ENCODE data around the gene CAST.

The CAST gene

GRCh38 chr5:96652769-96653454 lies 9.3 kb upstream of the CAST start:
- DNase-seq = peak; percentile 72
- TF ChIP-seq, protein P1, sequence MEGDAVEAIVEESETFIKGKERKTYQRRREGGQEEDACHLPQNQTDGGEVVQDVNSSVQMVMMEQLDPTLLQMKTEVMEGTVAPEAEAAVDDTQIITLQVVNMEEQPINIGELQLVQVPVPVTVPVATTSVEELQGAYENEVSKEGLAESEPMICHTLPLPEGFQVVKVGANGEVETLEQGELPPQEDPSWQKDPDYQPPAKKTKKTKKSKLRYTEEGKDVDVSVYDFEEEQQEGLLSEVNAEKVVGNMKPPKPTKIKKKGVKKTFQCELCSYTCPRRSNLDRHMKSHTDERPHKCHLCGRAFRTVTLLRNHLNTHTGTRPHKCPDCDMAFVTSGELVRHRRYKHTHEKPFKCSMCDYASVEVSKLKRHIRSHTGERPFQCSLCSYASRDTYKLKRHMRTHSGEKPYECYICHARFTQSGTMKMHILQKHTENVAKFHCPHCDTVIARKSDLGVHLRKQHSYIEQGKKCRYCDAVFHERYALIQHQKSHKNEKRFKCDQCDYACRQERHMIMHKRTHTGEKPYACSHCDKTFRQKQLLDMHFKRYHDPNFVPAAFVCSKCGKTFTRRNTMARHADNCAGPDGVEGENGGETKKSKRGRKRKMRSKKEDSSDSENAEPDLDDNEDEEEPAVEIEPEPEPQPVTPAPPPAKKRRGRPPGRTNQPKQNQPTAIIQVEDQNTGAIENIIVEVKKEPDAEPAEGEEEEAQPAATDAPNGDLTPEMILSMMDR (IDR thresholded peaks at IDR 0.05; ENCODE audit: low read depth, low read length) = no peak
- H3K4me1 ChIP-seq = no peaks in the 10 kb centered on the region
- no peak overlapping the region for H3K4me3 ChIP-seq (ENCODE audit: low read depth, low read length)
- H3K27me3 ChIP-seq = no peaks in the 10 kb centered on the region
- no peaks in the 10 kb centered on the region for H3K36me3 ChIP-seq
- no peaks in the 10 kb centered on the region for H3K9me3 ChIP-seq

GRCh38 chr5:96654209-96654608 lies 8.0 kb upstream of the CAST start:
- Histone ChIP-seq H3K27me3 (no peaks in the 10 kb centered on the region), H3K9me3 (no peaks in the 10 kb centered on the region), H3K4me1 (no peaks in the 10 kb centered on the region), H3K36me3 (no peaks in the 10 kb centered on the region), H3K4me3 (ENCODE audit: low read depth, low read length) (no peak overlapping the region)
- no peak for DNase-seq
- TF ChIP-seq, protein P1 (IDR thresholded peaks at IDR 0.05; ENCODE audit: low read depth, low read length) = no peak

DNA sequence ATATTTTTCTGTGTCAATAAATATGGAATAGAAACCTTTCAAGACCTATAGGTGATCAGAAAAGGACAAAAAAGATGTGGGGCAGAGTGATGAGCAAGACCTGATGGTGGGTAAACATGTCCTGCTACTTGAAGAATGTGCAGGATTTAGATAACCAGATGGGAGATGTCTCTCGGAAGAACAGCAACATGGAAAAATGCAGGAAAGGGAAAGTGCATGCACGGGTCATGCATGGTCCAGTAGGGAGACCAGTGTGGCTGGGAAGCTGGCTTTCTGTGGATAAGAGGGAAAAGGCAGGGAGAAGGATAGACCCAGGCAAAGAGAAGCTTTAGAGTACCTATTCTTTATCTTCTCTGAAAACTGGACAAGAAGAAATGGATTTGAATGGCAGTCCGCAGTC lies 7.1 kb upstream of the CAST start:
- Histone ChIP-seq H3K4me1 (no peaks in the 10 kb centered on the region), H3K4me3 (ENCODE audit: low read depth, low read length) (no peak overlapping the region), H3K27me3 (no peaks in the 10 kb centered on the region), H3K9me3 (no peaks in the 10 kb centered on the region), H3K36me3 (no peaks in the 10 kb centered on the region)
- no peak for DNase-seq
- TF ChIP-seq, protein P1 (IDR thresholded peaks at IDR 0.05; ENCODE audit: low read depth, low read length) = no peak

GRCh38 chr5:96655506-96655905 lies 6.7 kb upstream of the CAST start:
- DNase-seq = no peak
- no peaks in the 10 kb centered on the region for H3K4me1 ChIP-seq
- H3K4me3 ChIP-seq (ENCODE audit: low read depth, low read length) = no peak overlapping the region
- TF ChIP-seq, protein P1 (IDR thresholded peaks at IDR 0.05; ENCODE audit: low read depth, low read length) = no peak
- no peaks in the 10 kb centered on the region for H3K27me3 ChIP-seq
- no peaks in the 10 kb centered on the region for H3K9me3 ChIP-seq
- no peaks in the 10 kb centered on the region for H3K36me3 ChIP-seq

- Histone ChIP-seq H3K9me3 (no peaks in the 10 kb centered on the region), H3K4me3 (ENCODE audit: low read depth, low read length) (no peak overlapping the region), H3K27me3 (peaks cover 7% of the 10 kb centered on the region), H3K4me1 (peaks cover 3% of the 10 kb centered on the region; the same call in 1 of the 2 replicates), H3K36me3 (no peaks in the 10 kb centered on the region)
- TF ChIP-seq, protein P1 (IDR thresholded peaks at IDR 0.05; ENCODE audit: low read depth, low read length) = no peak
- DNase-seq = no peak
Measured at GRCh38 chr5:96657068-96657467, 5.1 kb upstream of the CAST start.

- Histone ChIP-seq H3K4me3 (ENCODE audit: low read depth, low read length) (no peak overlapping the region), H3K36me3 (no peaks in the 10 kb centered on the region), H3K9me3 (no peaks in the 10 kb centered on the region), H3K27me3 (peaks cover 13% of the 10 kb centered on the region), H3K4me1 (peaks cover 3% of the 10 kb centered on the region; the same call in 1 of the 2 replicates)
- DNase-seq = no peak
- TF ChIP-seq, protein P1 (IDR thresholded peaks at IDR 0.05; ENCODE audit: low read depth, low read length) = no peak
Measured at GRCh38 chr5:96658272-96658671, 3.9 kb upstream of the CAST start.

Measured in BE2C (cell line).